Ovary (tissue), 10 donors: ENCODE data around the gene C1orf53. TPM values are rescaled to one million over a fixed set of nuclear protein-coding genes. Genes with fewer than 3 reads are reported as not detected.
"Not testable (repeated sequence)": the region's sequence is repeated elsewhere in the genome, so short reads cannot be mapped to it uniquely, and the experiment has no call there.

Experiments
- DNase-seq, 5 donors: peaks; one replicate each; pipeline ENCODE4 v3.0.0-alpha.2; 2019 to 2020
- H3K27ac ChIP-seq, 2 donors: fragments of 200-600 bp; one replicate each; pipeline versions ENCODE4 v1.5.1 to v1.8.0; 2019 to 2022
- H3K27me3 ChIP-seq: fragments of 200-600 bp; one replicate; pipeline ENCODE4 v1.8.0; 2022
- H3K36me3 ChIP-seq: fragments of 200-600 bp; sonication (generic); one replicate; pipeline ENCODE4 v1.5.1; 2019
- H3K4me1 ChIP-seq: one replicate; pipeline ENCODE4 v1.8.1; 2013; ENCODE audit warnings: mild to moderate bottlenecking, moderate library complexity; ENCODE audit not compliant: insufficient read depth
- H3K4me3 ChIP-seq: fragments of 200-600 bp; sonication (generic); one replicate; pipeline ENCODE4 v1.5.1; 2017
- H3K9me3 ChIP-seq, 2 donors: fragments of 200-600 bp in 1 of 2; sonication (generic) in 1 of 2; one replicate each; pipeline versions ENCODE4 v1.5.1 to v1.8.1; 2013 to 2019; ENCODE audit warnings: mild to moderate bottlenecking in 1 of 2, moderate library complexity in 1 of 2
- EP300 ChIP-seq: sonication (generic); formaldehyde crosslinking; IDR thresholded peaks from one replicate; pipeline ENCODE4 v1.6.1; 2017; ENCODE audit warnings: antibody characterized with exemption
- POLR2A ChIP-seq: fragments of 450-650 bp; IDR thresholded peaks from one replicate; pipeline ENCODE4 v1.6.1; 2017; ENCODE audit warnings: antibody characterized with exemption, mild to moderate bottlenecking, moderate library complexity
- WGBS, 3 donors: extraction: QIAGEN DNeasy Blood & Tissue Kit in 1 of 3; methylation state at CpG; one replicate each; pipeline versions ENCODE4 v1.1.5 to v1.1.7; 2013 to 2017; 5-methylcytosine and 5-hydroxymethylcytosine counted together
- intact Hi-C, 4 donors: fragments of 100-400 bp; cut with DNase I; formaldehyde crosslinking; loops; one replicate each; pipeline versions ENCODE4 v1.11.0 to v1.15.1; 2022 to 2023
- long read RNA-seq, 3 donors: library from polyadenylated mRNA in 2 of 3; unstranded in 2 of 3; transcript quantifications; one replicate each; pipeline ENCODE4 v2.0.0 and lab custom pipeline, GENCODE V29; 2021 to 2026
- polyA plus RNA-seq, 2 donors: library from polyadenylated mRNA; stranded (reverse); fragments of 200-250 nt in 1 of 2; fragments of 350-450 nt in 1 of 2; fragmentation: Illumina TruSeq in 1 of 2; extraction: RNeasy Lipid Tissue Mini Kit (QIAGEN cat#74804) in 1 of 2; gene quantifications; one replicate each; pipeline ENCODE4 v1.2.3, GENCODE V29; 2013 to 2014
- total RNA-seq, 7 donors: library from RNA; depleted of rRNA in 2 of 7; stranded (reverse); fragments of >200 nt in 2 of 7; fragmentation: NEBNext Ultra II Directional in 3 of 7; extraction: Animal tissue kit (Norgen Biotek cat#: 25700) in 3 of 7; gene quantifications; one replicate each; pipeline versions ENCODE4 v1.1.0 to v1.2.4, GENCODE V29; 2016 to 2023
- TF ChIP-seq, protein P1 (sequence below), 3 donors: fragments of 450-650 bp in 2 of 3; fragments of 200-600 bp in 1 of 3; IDR thresholded peaks; one replicate each; pipeline versions ENCODE4 v1.5.1 to v1.8.0; 2016 to 2022; ENCODE audit warnings: antibody characterized with exemption in 3 of 3, mild to moderate bottlenecking in 1 of 3
- donor health status: DM: no; HTN: no; CAD: no; lungs with moderate emphysema.
- donor health status: DM: no; HTN: no; CAD: no.
- donor health status: Bipolar disorder and iron deficiency.
- donor health status: DM: yes; HTN: yes; CAD: no.
- donor health status: DM: no; HTN: no; CAD: no.
- donor health status: DM: yes; HTN: yes; CAD: no.

The C1orf53 gene
- total RNA-seq (1 to 10 TPM; 1.9 to 5.4 (median 4.6) TPM), polyA plus RNA-seq (1 to 10 TPM; 6.7 to 7.5 TPM)
- long read RNA-seq, donor 1, partial matches to known transcripts: 0 of 1 reads
- long read RNA-seq, donor 1, other reads (novel, unspliced or antisense): 1 of 1 reads
- long read RNA-seq, donor 2, transcript C1orf53-201 (3 exons, 588 nt): major isoform, 7 of 7 reads
- long read RNA-seq, donor 2, partial matches to known transcripts: 0 of 7 reads
- long read RNA-seq, donor 2, other reads (novel, unspliced or antisense): 0 of 7 reads
- long read RNA-seq, donor 3, transcript C1orf53-201 (3 exons, 588 nt): major isoform, 6 of 6 reads
- long read RNA-seq, donor 3, partial matches to known transcripts: 0 of 6 reads
- long read RNA-seq, donor 3, other reads (novel, unspliced or antisense): 0 of 6 reads

DNA sequence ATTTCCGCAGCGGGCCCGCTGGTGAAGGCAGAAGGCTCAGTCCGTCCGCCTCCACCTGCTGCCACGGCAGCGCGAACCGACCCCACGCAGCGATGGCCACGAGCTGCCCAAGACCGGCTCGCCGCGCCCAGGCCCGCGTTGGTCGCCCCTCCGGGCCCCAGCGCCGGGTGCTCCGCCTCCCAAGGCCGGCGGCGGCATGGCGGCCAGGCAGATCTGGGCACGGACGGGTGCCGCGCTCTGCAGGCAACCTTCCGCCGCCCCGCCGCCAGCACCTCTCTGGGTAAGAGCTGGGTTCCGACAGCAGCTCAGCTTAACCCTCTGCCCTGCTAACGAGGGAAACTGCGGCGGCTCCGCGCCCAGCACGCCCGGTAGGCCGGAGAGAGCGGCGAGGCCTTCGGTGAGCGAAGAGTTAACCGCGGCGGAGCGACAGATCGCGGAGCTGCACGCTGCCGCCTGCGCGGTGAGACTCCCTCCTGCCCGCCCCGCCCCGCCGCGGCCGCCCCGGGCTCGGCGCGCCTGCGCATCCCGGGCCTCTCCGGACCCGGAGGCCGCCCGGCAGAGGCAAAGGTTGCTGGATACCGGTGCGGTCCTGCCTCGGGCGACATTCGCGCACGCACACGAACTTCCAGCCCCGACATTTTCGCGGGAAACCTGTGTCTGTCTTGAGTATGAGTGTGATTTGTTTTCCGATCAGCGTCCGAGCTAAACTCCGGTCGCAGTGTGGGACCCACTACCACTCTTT lies at the start of gene C1orf53:
Gene C1orf53, plus strand, starts transcription at position 177 of the 742 bp plus-strand sequence. Its CDS starts 20 bp downstream, at position 197.
- H3K4me1 ChIP-seq: peaks cover 2% of the 10 kb centered on the region
- peak within 1 kb of the TSS; percentile 85 for H3K4me3 ChIP-seq
- TF ChIP-seq POLR2A: peak; percentile 36
- TF ChIP-seq, protein P1, sequence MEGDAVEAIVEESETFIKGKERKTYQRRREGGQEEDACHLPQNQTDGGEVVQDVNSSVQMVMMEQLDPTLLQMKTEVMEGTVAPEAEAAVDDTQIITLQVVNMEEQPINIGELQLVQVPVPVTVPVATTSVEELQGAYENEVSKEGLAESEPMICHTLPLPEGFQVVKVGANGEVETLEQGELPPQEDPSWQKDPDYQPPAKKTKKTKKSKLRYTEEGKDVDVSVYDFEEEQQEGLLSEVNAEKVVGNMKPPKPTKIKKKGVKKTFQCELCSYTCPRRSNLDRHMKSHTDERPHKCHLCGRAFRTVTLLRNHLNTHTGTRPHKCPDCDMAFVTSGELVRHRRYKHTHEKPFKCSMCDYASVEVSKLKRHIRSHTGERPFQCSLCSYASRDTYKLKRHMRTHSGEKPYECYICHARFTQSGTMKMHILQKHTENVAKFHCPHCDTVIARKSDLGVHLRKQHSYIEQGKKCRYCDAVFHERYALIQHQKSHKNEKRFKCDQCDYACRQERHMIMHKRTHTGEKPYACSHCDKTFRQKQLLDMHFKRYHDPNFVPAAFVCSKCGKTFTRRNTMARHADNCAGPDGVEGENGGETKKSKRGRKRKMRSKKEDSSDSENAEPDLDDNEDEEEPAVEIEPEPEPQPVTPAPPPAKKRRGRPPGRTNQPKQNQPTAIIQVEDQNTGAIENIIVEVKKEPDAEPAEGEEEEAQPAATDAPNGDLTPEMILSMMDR (IDR thresholded peaks at IDR 0.05): peak in 2 of 3 donors; percentile 28 to 41
- TF ChIP-seq EP300: no peak
- peak within 1 kb of the TSS; percentile 55 to 84 for H3K27ac ChIP-seq
- 0 to 1% (median 0%) methylated on average over 81 to 90 of the region's 90 CpGs for WGBS, 3 donors
- no peaks in the 10 kb centered on the region for H3K27me3 ChIP-seq
- H3K36me3 ChIP-seq: no peaks in the 10 kb centered on the region
- intact Hi-C loops: no loop called here
- peak; percentile 82 to 91 (median 85) for DNase-seq
- no peaks in the 10 kb centered on the region for H3K9me3 ChIP-seq

DNA sequence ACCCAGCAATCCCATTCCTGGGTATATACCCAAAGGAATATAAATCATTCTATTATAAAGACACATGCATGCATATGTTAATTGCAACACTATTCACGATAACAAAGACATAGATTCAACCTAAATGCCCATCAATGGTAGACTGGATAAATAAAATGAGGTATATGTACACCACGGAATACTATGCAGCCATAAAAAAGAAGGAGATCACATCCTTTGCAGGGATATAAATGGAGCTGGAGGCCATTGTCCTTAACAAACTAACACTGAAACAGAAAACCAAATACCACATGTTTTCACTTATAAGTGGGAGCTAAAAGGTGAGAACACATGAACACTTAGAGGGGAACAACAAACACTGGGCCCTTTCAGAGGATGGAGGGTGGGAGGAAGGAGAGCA lies 46.7 kb upstream of the C1orf53 start:
- H3K27ac ChIP-seq, H3K27me3 ChIP-seq, H3K4me3 ChIP-seq, H3K4me1 ChIP-seq, DNase-seq, H3K9me3 ChIP-seq, H3K36me3 ChIP-seq, intact Hi-C loops: not testable (repeated sequence)
- 85 to 90% (median 85%) methylated on average over 2 of the region's 2 CpGs for WGBS, 3 donors

DNA sequence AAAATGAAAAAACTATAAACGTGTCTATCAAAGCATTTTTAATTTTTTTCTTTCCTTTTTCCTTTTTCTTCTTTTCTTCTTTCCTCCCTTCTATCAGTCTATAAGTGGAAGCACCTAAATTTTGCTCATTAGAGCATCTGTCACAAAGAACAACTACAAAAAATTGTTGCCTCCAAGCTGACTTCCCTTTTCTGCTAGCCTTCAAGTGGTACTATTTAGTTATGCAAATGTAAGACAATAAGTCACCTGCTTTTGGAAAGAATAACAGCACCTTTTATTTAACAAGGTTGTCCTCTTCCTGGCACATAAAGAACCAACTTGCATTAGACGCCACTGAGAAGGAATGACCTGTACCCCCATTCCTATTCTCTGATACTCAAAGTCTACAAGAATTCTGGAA lies 45.0 kb upstream of the C1orf53 start:
- H3K4me3 ChIP-seq: no peak overlapping the region
- DNase-seq: no peak
- H3K27me3 ChIP-seq: no peaks in the 10 kb centered on the region
- TF ChIP-seq, protein P1 (IDR thresholded peaks at IDR 0.05): no peak
- TF ChIP-seq EP300 (no peak), POLR2A (no peak)
- H3K27ac ChIP-seq: no peak overlapping the region
- no peaks in the 10 kb centered on the region for H3K9me3 ChIP-seq
- no peaks in the 10 kb centered on the region for H3K4me1 ChIP-seq
- no peaks in the 10 kb centered on the region for H3K36me3 ChIP-seq
- intact Hi-C loops: no loop called here
- WGBS, 3 donors: 80 to 85% (median 84%) methylated on average over 2 of the region's 2 CpGs

GRCh38 chr1:197859024-197859423 lies 43.4 kb upstream of the C1orf53 start:
- TF ChIP-seq EP300 (no peak), POLR2A (no peak)
- TF ChIP-seq, protein P1 (IDR thresholded peaks at IDR 0.05): no peak
- DNase-seq: no peak
- Histone ChIP-seq H3K36me3 (no peaks in the 10 kb centered on the region), H3K4me1 (no peaks in the 10 kb centered on the region), H3K27me3 (no peaks in the 10 kb centered on the region), H3K9me3 (no peaks in the 10 kb centered on the region), H3K27ac (no peak overlapping the region), H3K4me3 (no peak overlapping the region)
- 90 to 97% (median 96%) methylated on average over 1 of the region's 1 CpG for WGBS, 3 donors
- intact Hi-C loops: no loop called here

DNA sequence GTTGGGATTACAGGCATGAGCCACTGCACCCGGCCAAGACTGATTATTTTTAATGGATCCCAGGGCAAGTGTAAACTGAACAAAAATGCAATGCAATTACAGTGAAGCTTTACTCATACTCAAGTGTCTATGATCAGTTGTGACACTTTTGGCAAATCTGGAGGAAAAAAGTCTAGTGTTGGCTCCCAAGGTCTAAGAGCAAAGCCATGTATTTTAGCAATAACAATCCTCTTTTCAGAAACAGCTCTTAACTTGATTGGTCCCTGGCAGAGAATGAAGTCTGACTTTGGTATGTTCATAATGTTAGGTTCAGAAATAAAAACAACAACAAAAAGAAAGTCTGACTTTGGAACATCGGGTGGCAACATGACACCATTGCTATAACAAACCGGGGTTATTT lies 40.2 kb upstream of the C1orf53 start:
- TF ChIP-seq POLR2A: no peak
- TF ChIP-seq, protein P1 (IDR thresholded peaks at IDR 0.05): no peak
- TF ChIP-seq EP300: no peak
- Histone ChIP-seq H3K4me1 (no peaks in the 10 kb centered on the region), H3K27ac (no peak overlapping the region), H3K36me3 (no peaks in the 10 kb centered on the region), H3K27me3 (no peaks in the 10 kb centered on the region), H3K4me3 (no peak overlapping the region), H3K9me3 (no peaks in the 10 kb centered on the region)
- intact Hi-C loops: no loop called here
- no peak for DNase-seq
- WGBS, 3 donors: 68 to 77% (median 69%) methylated on average over 3 of the region's 3 CpGs
